Measurements from ENCODE around the gene CCNL2.
"Not testable (repeated sequence)": the region's sequence is repeated elsewhere in the genome, so short reads cannot be mapped to it uniquely, and the experiment has no call there.

CCNL2 gene

DNA sequence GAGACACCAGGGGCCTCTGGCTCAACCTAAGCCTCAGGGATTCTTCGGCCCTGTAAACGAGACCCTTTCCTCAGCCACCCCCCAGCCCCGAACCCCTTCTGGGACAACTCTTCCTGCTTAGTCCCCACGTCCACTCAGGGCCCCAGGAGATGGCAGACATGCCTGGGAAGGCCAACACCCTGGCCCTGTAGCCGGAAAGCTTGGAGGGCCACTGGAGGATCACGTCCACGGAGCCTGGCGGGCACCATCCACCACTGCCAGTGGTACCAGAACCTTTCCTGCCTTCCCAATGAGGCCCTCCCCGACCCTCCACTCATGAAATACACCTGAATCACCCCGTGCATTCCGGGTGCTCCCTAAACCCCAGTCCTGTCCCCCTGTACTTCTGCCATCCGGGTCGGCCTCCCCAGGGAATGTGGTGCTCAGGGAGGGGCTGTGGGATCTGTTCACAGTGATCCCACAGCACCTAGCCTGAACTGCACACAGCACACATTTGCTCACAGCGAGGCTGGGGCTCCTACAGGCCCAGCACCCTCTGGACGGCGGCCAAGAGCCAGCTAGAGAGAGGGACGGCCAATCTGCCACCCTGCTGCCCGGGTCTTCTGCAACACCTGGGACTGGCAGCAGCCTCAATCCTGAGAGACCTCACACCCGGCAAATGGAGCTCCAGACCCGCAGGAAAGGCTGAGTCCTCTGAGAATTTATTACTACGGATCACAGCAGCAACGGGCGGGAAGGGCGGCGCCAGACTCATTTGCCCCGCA is 25.9 kb downstream of the CCNL2 start:
- DNase-seq (ENCODE audit: low read depth in 2 of 2): no peak

- peak; percentile 50 to 59 for DNase-seq (ENCODE audit: low read depth in 2 of 2)
Measured at GRCh38 chr1:1371746-1372711, 27.1 kb downstream of the CCNL2 start.

GRCh38 chr1:1371364-1371745 is 27.8 kb downstream of the CCNL2 start:
- DNase-seq (ENCODE audit: low read depth in 2 of 2): peak in 1 of 2 donors; percentile 13

DNA sequence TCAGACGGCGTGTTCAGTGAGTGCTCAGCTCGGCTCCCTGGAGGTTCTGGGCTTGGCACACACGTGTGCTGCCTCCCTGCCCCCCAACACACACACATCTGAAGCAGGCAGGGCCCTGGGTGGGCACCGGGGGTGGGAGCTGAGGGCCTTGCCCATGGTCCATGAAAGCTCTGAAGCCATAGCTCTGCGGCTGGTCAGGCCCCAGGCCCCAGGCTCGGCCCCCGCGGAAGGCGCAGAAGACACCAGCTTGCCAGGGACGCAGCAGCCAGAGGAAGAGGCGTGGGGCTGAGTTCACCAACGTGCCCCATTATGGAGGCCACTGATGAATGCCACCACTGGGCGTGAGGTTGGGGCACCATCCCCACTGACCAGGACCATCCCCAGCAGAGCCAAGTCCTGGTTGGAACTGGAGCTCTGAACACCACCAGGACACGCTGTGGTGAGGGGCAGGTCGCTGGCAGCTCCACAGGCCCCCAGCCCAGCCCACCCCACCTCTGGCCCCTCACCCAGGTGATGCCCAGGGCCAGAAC is 28.3 kb downstream of the CCNL2 start:
- no peak for DNase-seq (ENCODE audit: low read depth in 2 of 2)

- not testable (repeated sequence) for DNase-seq (ENCODE audit: low read depth in 2 of 2)
Measured at GRCh38 chr1:1370094-1370493, 29.0 kb downstream of the CCNL2 start.

DNA sequence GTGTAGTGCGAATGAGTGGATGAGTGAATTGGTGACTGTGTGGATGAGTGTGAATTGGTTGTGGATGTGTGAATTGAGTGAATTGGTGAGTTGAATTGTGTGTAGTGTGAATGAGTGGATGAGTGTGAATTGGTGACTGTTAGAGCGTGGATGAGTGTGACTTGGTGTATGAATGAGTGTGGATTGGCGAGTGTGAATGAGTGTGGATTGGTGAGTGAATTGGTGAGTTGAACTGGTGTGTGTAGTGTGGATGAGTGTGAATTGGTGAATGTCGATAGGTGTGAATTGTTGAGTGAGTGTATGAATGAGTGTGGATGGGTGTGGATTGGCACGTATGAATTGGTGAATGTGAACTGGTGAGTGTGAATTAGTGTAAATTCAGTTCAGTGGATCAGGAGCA is 31.8 kb downstream of the CCNL2 start:
- no peak for DNase-seq (ENCODE audit: low read depth in 2 of 2)

DNA sequence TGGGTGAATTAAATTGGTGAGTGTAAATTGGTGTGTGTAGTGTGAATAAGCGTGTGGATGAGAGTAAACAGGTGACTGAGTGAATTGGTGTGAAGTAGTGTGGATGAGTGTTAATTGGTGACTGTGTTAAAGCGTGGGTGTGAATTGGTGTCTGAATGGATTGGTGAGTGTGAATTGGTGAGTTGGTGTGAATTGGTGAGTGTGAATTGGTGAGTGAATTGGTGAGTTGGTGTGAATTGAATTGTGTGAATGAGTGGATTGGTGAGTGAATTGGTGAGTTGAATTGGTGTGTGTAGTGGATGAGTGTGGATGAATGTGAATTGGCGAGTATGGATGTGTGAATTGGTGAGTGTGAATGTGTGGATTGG is 32.5 kb downstream of the CCNL2 start:
- no peak for DNase-seq (ENCODE audit: low read depth in 2 of 2)

GRCh38 chr1:1365875-1366698 is 33.0 kb downstream of the CCNL2 start:
- no peak for DNase-seq (ENCODE audit: low read depth in 2 of 2)

DNA sequence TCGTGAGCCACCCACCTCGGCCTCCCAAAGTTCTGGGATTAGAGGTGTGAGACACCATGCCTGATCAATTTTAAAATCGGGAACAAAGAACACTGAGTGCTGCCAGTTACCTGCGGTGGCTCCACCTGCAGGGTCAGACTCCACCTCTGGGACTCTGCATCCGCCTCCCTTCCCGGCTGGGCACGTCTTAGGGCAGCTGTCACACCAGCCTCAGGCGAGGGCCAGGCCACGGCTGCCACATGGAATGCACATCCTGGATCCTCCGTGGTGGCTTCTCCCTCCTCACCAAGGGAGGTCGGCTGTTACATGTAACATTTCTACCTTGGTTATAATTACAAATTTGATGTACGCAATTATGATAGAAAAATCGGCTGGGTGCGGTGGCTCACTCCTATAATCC is 34.9 kb downstream of the CCNL2 start:
- DNase-seq (ENCODE audit: low read depth in 2 of 2): no peak

DNA sequence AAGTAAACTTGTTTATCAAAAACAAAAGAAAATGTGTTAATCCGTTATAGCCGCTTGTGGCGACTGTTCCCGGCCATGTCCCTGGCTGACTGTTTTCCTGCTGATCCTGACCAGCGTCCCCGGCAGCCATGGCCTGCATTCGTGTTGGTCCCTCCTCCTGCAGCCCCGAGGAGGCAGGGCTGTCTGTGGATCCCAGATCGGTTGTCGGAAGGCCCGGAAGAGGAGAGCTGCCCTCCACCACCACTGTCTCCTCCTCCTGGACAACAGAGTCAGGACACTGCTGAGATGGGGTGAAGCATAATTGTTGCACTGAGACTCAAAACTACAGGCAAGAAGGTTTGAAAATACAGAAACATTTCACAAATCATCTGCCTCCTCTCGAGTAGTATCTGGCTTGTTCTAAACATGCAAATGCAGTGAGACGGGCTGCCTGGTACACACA is 37.1 kb downstream of the CCNL2 start:
- DNase-seq (ENCODE audit: low read depth in 2 of 2): no peak

DNA sequence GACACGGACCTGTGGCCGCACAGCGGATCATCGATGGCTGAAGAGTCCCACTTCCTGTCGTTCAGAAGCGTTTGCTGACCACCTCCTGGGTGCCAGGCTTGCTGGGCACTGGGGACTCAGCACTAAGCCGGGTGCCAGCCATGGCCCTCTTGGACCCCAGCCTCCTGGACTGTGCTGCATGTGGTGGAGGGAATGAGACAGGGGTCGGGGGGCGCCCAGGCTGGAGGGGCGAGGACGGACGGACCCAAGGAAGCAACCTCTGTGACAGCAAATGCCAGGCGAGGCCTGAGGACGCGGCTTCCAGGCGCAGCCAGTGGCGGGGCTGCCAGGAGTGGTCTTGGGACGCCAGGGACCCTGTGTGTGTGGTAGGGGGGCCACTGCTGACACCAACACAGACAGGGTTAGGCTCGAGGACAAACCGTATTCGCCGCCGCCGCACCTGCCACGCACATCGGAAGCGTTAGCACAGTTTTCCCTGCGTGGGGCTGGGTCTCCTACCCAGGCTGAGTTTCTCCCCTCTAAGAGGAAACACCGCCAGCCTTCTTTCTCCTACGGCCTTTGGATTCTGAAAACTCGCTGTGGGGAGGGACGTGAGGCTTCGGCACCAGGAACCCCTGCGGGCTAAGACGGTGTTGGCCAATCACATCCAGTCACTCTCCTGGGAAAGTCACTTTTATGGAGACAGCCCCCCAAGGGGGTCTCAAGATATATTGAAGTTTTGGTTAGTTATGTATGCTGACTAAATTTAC is 37.7 kb downstream of the CCNL2 start:
- DNase-seq (ENCODE audit: low read depth in 2 of 2): no peak

DNA sequence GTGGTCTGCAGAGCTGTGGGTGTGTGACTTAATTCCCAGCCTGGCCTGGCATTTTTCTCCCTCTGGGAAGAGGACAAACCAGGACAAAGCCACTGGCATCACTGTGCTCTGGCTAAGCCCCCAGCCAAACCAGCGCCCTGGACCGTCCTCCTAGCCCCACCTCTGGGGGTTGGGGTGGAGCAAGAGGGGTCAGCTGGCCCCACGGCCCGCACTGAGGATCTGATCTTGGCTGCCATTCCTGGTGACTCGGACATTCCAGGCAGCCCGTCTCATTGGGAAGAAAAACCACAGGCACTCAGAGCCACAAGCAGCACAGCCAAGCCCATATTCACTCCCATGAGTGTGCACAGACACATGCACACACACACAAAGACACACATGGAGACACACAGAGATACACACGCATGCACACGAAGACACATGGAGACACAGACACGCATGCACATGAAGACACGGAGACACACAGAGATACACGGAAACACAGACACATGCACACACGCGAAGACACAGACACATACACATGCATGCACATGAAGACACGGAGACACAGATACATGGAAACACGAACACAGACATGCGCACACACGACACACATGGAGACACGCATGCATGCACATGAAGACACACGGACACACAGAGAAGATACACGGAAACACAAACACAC is 38.5 kb downstream of the CCNL2 start:
- no peak for DNase-seq (ENCODE audit: low read depth in 2 of 2)

DNA sequence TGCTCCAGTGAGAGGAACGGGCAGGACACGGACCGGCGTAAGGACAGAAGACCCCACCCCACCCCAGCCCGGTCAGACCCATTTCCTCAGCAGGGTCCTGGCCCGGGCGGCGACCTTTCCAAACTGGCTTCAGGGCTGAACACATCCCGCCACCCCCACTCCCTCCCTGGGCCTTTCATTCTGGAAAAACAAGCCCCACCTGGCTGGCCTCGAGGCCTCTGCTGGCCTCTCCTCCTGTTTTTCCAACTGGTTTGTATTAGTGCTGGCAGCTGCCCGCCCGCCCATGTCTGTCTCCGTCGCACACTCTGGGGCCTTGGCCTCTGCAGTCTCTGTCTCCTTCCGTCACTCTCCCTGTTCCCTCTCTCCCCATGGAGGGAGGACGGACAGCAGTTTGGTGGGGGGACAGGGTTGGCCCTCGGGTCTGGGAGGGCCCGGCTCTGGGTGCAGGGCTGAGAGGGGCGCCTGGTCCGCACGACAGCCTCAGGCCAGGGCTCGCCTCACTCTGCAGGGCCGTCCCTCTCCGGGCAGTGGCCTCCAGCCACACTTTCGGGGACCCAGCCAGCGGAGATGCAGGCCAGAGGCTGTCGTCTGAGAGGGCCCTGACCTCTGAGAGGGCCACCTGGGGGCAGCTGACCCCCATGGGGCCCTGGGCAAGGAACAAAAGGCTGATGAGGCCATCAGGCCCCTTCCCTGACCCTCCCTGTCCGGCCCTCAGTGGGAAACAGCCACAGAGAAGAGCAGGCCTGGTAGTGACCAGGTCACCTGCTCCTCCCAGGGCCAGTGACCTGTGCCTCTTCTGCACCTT is 39.3 kb downstream of the CCNL2 start:
- no peak for DNase-seq (ENCODE audit: low read depth in 2 of 2)

DNA sequence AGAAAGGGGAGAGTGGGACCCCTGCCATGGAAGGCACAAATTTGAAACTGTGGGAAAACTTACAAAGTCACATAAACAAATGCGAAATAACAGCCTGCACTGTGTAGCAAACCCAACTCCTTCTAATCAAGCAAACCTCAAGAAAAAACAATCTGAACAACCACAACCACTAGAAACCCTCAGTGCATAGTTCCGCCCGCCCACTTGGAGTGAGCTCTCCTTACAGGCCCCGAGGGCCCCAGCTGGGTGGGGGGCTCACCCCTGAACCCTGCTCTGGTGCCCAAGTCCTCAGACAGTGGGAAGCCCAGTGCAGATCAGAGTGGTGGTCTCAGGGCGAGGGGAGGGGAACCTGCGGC is 39.8 kb downstream of the CCNL2 start:
- no peak for DNase-seq (ENCODE audit: low read depth in 2 of 2)

DNA sequence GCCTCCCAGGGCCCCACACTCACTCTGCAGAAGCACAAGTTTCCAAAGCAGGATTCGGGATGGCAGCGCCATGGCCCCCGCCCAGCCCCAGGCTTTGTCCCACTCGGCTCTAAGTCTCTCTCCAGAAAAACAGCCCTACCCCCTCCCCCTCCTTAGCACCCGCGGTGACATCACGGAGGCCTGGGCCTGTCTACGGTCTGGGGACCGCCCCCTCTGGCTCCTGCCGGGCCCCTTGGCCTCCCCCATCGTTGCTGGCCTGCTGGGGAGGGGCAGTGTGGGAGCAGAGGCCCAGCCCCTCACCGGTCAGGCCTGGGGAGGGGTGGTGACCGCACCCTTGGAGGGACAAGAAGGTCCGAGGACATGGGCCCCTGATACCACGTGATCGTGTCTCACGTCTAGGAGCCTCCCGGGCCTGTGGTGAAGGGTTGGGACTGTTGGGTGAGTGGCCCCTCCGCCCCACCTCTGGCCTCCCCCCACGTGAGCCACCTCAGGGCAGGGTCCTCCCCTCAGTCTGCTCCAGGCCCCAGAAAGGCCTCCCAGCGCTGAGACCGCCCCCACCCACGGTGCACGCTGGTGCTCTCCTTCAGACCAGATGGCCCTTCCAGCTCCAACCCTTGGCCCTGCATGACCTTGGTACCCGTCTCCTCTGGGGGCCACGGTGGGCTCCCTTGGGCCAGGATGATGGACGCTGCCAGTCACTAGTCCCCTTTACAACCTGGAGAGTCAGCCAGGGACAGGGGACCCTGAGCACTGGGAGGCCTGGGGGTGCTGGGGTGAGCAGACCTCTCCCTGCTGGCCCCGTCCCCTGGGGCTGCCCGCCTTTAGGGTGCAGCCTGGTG is 40.5 kb downstream of the CCNL2 start, which contains the start of gene MXRA8:
MXRA8 (minus strand) TSS at position 123 of the 839 bp plus-strand sequence; CDS start at position 72, 51 bp downstream.
- no peak for DNase-seq (ENCODE audit: low read depth in 2 of 2)

DNA sequence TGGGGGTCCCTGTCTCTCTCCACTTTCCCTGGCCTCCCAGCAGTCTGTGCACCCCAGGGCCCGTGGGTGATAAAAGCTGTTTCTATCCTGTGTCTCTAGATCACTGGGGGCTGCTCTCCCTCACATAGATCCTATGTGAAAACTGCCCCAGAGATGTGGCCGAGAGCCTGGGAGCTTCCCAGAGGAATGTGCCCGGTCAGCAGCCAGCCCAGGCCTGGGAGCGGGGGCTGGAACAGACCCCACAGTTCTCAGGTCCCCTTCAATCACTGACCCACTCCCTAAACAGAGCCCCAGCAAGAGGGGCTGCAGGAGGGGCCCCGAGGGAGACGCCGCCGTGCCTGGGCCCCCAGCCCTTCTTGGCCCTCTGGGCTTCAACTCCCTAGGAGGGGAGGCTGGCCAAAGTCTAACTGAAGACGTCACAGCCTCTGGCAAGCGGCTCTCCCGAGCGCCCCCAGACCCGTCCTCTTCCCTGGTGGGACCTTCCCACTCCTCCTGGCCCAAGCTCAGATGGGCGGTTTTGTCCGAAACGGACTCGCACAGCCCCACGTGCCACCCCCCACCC is 41.2 kb downstream of the CCNL2 start:
- DNase-seq (ENCODE audit: low read depth in 2 of 2): no peak

GRCh38 chr1:1356796-1357401 is 42.2 kb downstream of the CCNL2 start:
- DNase-seq (ENCODE audit: low read depth in 2 of 2): no peak
